GM12801 (cell line): ENCODE data around the gene C1D.

ENCODE experiments used
- TF ChIP-seq, protein P1 (sequence below): IDR thresholded peaks from one replicate; pipeline ENCODE4 v1.5.1; 2011; ENCODE audit warnings: control low read depth; ENCODE audit not compliant: insufficient read length; ENCODE audit errors: extremely low read depth

C1D gene

DNA sequence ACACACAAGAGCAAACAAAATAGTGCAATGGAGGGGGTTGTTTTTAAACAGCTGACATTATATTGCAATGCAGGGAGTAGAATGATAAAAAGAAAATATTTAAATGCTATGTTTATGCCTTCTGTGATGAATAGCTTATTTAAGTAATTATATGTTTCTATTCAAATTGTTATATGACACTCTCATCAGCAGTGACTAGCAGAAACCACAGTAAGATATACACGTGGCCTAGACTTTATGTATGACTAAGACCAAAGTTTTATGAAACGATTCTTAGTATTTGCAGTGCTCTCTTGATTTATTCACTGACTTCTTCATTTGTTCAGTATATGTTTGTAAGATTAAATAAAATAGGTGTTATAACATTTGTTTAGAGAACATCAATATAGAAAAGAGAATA, 26.1 kb upstream of the C1D start:
- TF ChIP-seq, protein P1, sequence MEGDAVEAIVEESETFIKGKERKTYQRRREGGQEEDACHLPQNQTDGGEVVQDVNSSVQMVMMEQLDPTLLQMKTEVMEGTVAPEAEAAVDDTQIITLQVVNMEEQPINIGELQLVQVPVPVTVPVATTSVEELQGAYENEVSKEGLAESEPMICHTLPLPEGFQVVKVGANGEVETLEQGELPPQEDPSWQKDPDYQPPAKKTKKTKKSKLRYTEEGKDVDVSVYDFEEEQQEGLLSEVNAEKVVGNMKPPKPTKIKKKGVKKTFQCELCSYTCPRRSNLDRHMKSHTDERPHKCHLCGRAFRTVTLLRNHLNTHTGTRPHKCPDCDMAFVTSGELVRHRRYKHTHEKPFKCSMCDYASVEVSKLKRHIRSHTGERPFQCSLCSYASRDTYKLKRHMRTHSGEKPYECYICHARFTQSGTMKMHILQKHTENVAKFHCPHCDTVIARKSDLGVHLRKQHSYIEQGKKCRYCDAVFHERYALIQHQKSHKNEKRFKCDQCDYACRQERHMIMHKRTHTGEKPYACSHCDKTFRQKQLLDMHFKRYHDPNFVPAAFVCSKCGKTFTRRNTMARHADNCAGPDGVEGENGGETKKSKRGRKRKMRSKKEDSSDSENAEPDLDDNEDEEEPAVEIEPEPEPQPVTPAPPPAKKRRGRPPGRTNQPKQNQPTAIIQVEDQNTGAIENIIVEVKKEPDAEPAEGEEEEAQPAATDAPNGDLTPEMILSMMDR: no peak

- TF ChIP-seq, protein P1: no peak
Measured at GRCh38 chr2:68086166-68086565, 23.4 kb upstream of the C1D start.

DNA sequence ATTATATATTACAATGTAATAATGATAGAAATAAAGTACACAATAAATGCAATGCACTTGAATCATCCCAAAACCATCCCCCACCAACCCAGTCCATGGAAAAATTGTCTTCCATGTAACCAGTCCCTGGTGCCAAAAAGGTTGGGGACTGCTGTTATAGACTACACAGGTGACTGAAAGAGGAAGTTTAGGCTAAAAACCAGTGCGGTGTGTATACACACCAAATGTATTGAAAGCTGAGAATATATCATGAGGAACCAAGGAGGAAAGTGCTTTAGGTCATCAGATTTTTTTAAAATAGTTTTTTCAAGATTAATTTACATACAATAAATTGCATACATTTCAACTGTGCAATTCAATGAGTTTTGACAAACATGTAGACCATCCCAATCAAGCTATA, 20.5 kb upstream of the C1D start:
- TF ChIP-seq, protein P1: no peak

DNA sequence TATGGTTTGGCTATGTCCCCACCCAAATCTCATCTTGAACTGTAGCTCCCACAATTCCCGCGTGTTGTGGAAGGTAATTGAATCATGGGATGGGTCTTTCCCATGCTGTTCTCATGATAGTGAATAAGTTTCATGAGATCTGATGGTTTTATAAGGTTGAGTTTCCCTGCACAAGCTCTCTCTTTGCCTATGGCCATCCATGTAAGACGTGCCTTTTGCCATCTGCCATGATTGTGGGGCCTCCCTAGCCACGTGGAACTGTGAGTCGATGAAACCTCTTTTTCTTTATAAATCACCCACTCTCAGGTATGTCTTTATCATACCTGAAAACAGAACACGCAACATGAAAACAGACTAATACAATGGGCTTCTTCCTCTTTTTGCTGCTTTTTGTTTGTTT, 11.2 kb upstream of the C1D start:
- TF ChIP-seq, protein P1: no peak

DNA sequence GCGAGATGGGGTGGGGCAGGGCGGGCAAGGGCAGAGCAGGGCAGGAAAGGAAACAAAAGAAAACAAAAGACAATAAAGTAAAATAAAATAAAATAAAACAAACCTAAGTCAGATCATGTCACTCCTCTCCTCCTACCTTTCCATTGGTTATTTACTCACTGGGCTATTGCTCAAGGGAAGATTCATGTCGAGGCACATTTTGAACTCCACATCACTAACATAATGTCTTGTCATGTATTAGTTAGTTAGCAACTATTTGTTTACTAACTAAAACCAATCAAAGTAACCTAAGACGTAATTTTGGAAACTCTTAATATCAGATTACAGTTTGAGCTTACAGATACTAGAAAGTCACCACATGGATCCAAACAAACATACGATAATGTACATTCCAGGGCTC, 2.2 kb downstream of the C1D start:
- TF ChIP-seq, protein P1: no peak

DNA sequence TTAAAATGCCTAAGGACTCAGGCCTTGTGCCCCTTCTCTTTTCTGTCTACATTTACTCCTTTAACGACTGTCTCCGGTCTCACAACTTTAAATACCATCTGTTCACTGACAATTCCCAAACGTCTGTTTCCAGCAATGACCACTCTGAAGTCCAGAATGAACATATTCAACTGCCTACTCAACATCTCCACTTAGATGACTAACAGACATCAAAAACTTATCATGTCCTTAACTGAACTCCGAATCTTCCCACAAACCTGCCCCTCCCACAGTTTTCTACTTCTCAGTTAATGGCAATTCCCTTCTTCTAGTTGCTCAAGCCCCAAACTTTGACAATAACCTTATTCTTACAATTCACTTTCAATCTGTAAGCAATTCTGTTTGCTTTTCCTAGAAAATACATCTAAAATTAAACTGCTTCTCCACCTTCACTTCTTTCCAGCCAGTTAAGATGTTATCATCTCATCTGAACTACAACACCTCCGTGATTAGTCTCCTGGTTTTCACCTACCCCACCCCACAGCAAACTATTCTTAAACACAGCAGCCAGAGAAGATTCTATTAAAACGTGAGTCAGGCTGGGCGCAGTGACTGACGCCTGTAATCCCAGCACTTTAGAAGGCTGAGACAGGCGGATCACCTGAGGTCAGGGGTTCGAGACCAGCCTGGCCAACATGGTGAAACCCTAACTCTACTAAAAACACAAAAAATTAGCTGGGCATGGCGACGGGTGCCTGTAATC, 2.8 kb downstream of the C1D start:
- TF ChIP-seq, protein P1: no peak

- TF ChIP-seq, protein P1: no peak
Measured at GRCh38 chr2:68057658-68058396, 5.0 kb downstream of the C1D start.
